HG03520 (cell line): ENCODE data around the gene CARD14.
"Not testable (repeated sequence)": the region's sequence is repeated elsewhere in the genome, so short reads cannot be mapped to it uniquely, and the experiment has no call there.

Source experiments
- ATAC-seq: cut with Tn5 transposase; IDR thresholded peaks from one replicate; pipeline ENCODE4 v1.9.1; 2021; ENCODE audit warnings: mild to moderate bottlenecking, moderate library complexity; ENCODE audit not compliant: unreplicated experiment

Gene CARD14

GRCh38 chr17:80147035-80147822 lies 22.6 kb upstream of the CARD14 start, which contains the start of gene EIF4A3:
Gene EIF4A3 (minus strand): TSS chr17:80147128. CDS start chr17:80146961, 167 bp downstream.
- ATAC-seq: peak; percentile 74

- ATAC-seq: no peak
Measured at GRCh38 chr17:80151333-80151732, 18.5 kb upstream of the CARD14 start.

GRCh38 chr17:80152081-80152702 lies 17.6 kb upstream of the CARD14 start:
- no peak for ATAC-seq

GRCh38 chr17:80153004-80153403 lies 16.8 kb upstream of the CARD14 start:
- ATAC-seq: no peak

- no peak for ATAC-seq
Measured at GRCh38 chr17:80154166-80154565, 15.7 kb upstream of the CARD14 start.

GRCh38 chr17:80155600-80155999 lies 14.2 kb upstream of the CARD14 start:
- ATAC-seq: not testable (repeated sequence)

- no peak for ATAC-seq
Measured at GRCh38 chr17:80158846-80159245, 11.0 kb upstream of the CARD14 start.

- ATAC-seq: no peak
Measured at GRCh38 chr17:80160536-80160935, 9.3 kb upstream of the CARD14 start.

- ATAC-seq: no peak
Measured at GRCh38 chr17:80163336-80163735, 6.5 kb upstream of the CARD14 start.

GRCh38 chr17:80164185-80164584 lies 5.6 kb upstream of the CARD14 start:
- ATAC-seq: no peak

GRCh38 chr17:80166446-80166845 lies 3.4 kb upstream of the CARD14 start:
- no peak for ATAC-seq

GRCh38 chr17:80168371-80168770 lies 1.5 kb upstream of the CARD14 start:
- no peak for ATAC-seq

GRCh38 chr17:80169107-80169506 lies 723 bp upstream of the CARD14 start:
- ATAC-seq: no peak

GRCh38 chr17:80171681-80172080 lies 1.9 kb downstream of the CARD14 start:
- ATAC-seq: no peak

GRCh38 chr17:80173126-80173525 lies 3.3 kb downstream of the CARD14 start:
- no peak for ATAC-seq

- no peak for ATAC-seq
Measured at GRCh38 chr17:80173916-80174315, 4.1 kb downstream of the CARD14 start.

- ATAC-seq: no peak
Measured at GRCh38 chr17:80176757-80177156, 6.9 kb downstream of the CARD14 start.

GRCh38 chr17:80177986-80178595 lies 8.3 kb downstream of the CARD14 start:
- ATAC-seq: no peak

- no peak for ATAC-seq
Measured at GRCh38 chr17:80180192-80180591, 10.4 kb downstream of the CARD14 start.

- no peak for ATAC-seq
Measured at GRCh38 chr17:80181431-80181830, 11.6 kb downstream of the CARD14 start.

- ATAC-seq: no peak
Measured at GRCh38 chr17:80182118-80182844, 12.5 kb downstream of the CARD14 start.
